ENCODE data around the gene FBXO41.

The FBXO41 gene

GRCh38 chr2:73284296-73285158, at the start of gene FBXO41:
Gene FBXO41 (minus strand): TSS chr2:73284478. CDS start chr2:73269630, 14,848 bp downstream.
- in situ Hi-C loops (cut with HindIII; ENCODE audit: low sequenced_read_pairs) = no loop called here

GRCh38 chr2:73334045-73334444, 49.8 kb upstream of the FBXO41 start:
- in situ Hi-C loops (cut with HindIII; ENCODE audit: low sequenced_read_pairs) = no loop called here

- in situ Hi-C loops (cut with HindIII; ENCODE audit: low sequenced_read_pairs) = no loop called here
Measured at GRCh38 chr2:73333564-73333963, 49.3 kb upstream of the FBXO41 start.

GRCh38 chr2:73324126-73324725, 39.9 kb upstream of the FBXO41 start:
- in situ Hi-C loops (cut with HindIII; ENCODE audit: low sequenced_read_pairs) = loop anchor here (5.0 kb wide), 1 partner anchor 38 kb away; no protein-coding TSS in a partner anchor

GRCh38 chr2:73323551-73323950, 39.3 kb upstream of the FBXO41 start:
- in situ Hi-C loops (cut with HindIII; ENCODE audit: low sequenced_read_pairs) = loop anchor here (5.0 kb wide), 1 partner anchor 39 kb away; no protein-coding TSS in a partner anchor

- in situ Hi-C loops (cut with HindIII; ENCODE audit: low sequenced_read_pairs) = no loop called here
Measured at GRCh38 chr2:73314441-73314840, 30.2 kb upstream of the FBXO41 start.

- in situ Hi-C loops (cut with HindIII; ENCODE audit: low sequenced_read_pairs) = no loop called here
Measured at GRCh38 chr2:73307720-73308119, 23.4 kb upstream of the FBXO41 start.

- in situ Hi-C loops (cut with HindIII; ENCODE audit: low sequenced_read_pairs) = no loop called here
Measured at GRCh38 chr2:73301636-73302035, 17.4 kb upstream of the FBXO41 start.

- in situ Hi-C loops (cut with HindIII; ENCODE audit: low sequenced_read_pairs) = no loop called here
Measured at GRCh38 chr2:73300926-73301325, 16.6 kb upstream of the FBXO41 start.

- in situ Hi-C loops (cut with HindIII; ENCODE audit: low sequenced_read_pairs) = no loop called here
Measured at GRCh38 chr2:73297586-73297985, 13.3 kb upstream of the FBXO41 start.

GRCh38 chr2:73297151-73297559, 12.9 kb upstream of the FBXO41 start:
- in situ Hi-C loops (cut with HindIII; ENCODE audit: low sequenced_read_pairs) = no loop called here

- in situ Hi-C loops (cut with HindIII; ENCODE audit: low sequenced_read_pairs) = no loop called here
Measured at GRCh38 chr2:73295751-73296400, 11.6 kb upstream of the FBXO41 start.

- in situ Hi-C loops (cut with HindIII; ENCODE audit: low sequenced_read_pairs) = loop anchor here (5.0 kb wide), 2 partner anchors 52 to 68 kb away; no protein-coding TSS in a partner anchor
Measured at GRCh38 chr2:73294239-73294638, 10.0 kb upstream of the FBXO41 start.

GRCh38 chr2:73293534-73294171, 9.4 kb upstream of the FBXO41 start, which contains the start of gene EGR4:
Gene EGR4 (minus strand): TSS chr2:73293548. CDS start chr2:73293317, 231 bp downstream.
- in situ Hi-C loops (cut with HindIII; ENCODE audit: low sequenced_read_pairs) = loop anchor here (5.0 kb wide), 2 partner anchors 51 to 69 kb away; no protein-coding TSS in a partner anchor

GRCh38 chr2:73292906-73293533, 8.7 kb upstream of the FBXO41 start:
- in situ Hi-C loops (cut with HindIII; ENCODE audit: low sequenced_read_pairs) = loop anchor here (5.0 kb wide), 2 partner anchors 51 to 69 kb away; no protein-coding TSS in a partner anchor

GRCh38 chr2:73292316-73292905, 8.1 kb upstream of the FBXO41 start:
- in situ Hi-C loops (cut with HindIII; ENCODE audit: low sequenced_read_pairs) = loop anchor here (5.0 kb wide), 2 partner anchors 50 to 70 kb away; no protein-coding TSS in a partner anchor

GRCh38 chr2:73291461-73292315, 7.4 kb upstream of the FBXO41 start:
- in situ Hi-C loops (cut with HindIII; ENCODE audit: low sequenced_read_pairs) = loop anchor here (5.0 kb wide), 2 partner anchors 49 to 71 kb away; no protein-coding TSS in a partner anchor

GRCh38 chr2:73291093-73291460, 6.8 kb upstream of the FBXO41 start:
- in situ Hi-C loops (cut with HindIII; ENCODE audit: low sequenced_read_pairs) = loop anchor here (5.0 kb wide), 2 partner anchors 49 to 71 kb away; no protein-coding TSS in a partner anchor
